Activated T-cell treated with anti-CD3 and anti-CD28 coated beads, Interleukin-2, amount 50 U/mL, for 72 hours (primary cell): ENCODE measurements around the gene B3GNT3. TPM values are rescaled to one million over a fixed set of nuclear protein-coding genes. Genes with fewer than 3 reads are reported as not detected.

ENCODE experiments used
- ATAC-seq, 2 donors: fragments of 150-1000 bp; cut with Tn5 transposase; replicated peaks in 1 of 2; 2 replicates each; pipeline ENCODE4 v1.10.0; 2021; ENCODE audit warnings: moderate library complexity in 2 of 2, mild to moderate bottlenecking in 1 of 2
- DNase-seq, 2 donors: peaks; one replicate each; pipeline ENCODE4 v3.0.0; 2021 to 2022; ENCODE audit warnings: mixed read lengths in 1 of 2
- H3K27ac Mint-ChIP-seq: one replicate; pipeline ENCODE4 v1.8.0; 2022; ENCODE audit warnings: mild to moderate bottlenecking, moderate library complexity, mixed read lengths
- H3K27me3 Mint-ChIP-seq: one replicate; pipeline ENCODE4 v1.8.0; 2022; ENCODE audit warnings: low read depth, mixed read lengths
- H3K36me3 Mint-ChIP-seq, 2 donors: one replicate each; pipeline ENCODE4 v1.8.0; 2022; ENCODE audit warnings: mixed read lengths in 2 of 2, mild to moderate bottlenecking in 1 of 2; ENCODE audit not compliant: insufficient read depth in 2 of 2
- H3K4me1 Mint-ChIP-seq: one replicate; pipeline ENCODE4 v1.8.0; 2022; ENCODE audit warnings: low read depth, mixed read lengths
- H3K4me3 Mint-ChIP-seq, 2 donors: one replicate each; pipeline ENCODE4 v1.8.0; 2022; ENCODE audit warnings: mild to moderate bottlenecking in 2 of 2, mixed read lengths in 2 of 2, moderate library complexity in 2 of 2
- H3K9me3 Mint-ChIP-seq, 2 donors: one replicate each; pipeline ENCODE4 v1.8.0; 2022; ENCODE audit warnings: mixed read lengths in 2 of 2
- total RNA-seq, 2 donors: library from RNA; stranded (reverse); gene quantifications; one replicate each; pipeline ENCODE4 v1.2.3, GENCODE V29; 2022

Gene B3GNT3, protein sequence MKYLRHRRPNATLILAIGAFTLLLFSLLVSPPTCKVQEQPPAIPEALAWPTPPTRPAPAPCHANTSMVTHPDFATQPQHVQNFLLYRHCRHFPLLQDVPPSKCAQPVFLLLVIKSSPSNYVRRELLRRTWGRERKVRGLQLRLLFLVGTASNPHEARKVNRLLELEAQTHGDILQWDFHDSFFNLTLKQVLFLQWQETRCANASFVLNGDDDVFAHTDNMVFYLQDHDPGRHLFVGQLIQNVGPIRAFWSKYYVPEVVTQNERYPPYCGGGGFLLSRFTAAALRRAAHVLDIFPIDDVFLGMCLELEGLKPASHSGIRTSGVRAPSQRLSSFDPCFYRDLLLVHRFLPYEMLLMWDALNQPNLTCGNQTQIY
- under 1 TPM in 1 of 2 donors, not detected in 1; 0.36 TPM for total RNA-seq

DNA sequence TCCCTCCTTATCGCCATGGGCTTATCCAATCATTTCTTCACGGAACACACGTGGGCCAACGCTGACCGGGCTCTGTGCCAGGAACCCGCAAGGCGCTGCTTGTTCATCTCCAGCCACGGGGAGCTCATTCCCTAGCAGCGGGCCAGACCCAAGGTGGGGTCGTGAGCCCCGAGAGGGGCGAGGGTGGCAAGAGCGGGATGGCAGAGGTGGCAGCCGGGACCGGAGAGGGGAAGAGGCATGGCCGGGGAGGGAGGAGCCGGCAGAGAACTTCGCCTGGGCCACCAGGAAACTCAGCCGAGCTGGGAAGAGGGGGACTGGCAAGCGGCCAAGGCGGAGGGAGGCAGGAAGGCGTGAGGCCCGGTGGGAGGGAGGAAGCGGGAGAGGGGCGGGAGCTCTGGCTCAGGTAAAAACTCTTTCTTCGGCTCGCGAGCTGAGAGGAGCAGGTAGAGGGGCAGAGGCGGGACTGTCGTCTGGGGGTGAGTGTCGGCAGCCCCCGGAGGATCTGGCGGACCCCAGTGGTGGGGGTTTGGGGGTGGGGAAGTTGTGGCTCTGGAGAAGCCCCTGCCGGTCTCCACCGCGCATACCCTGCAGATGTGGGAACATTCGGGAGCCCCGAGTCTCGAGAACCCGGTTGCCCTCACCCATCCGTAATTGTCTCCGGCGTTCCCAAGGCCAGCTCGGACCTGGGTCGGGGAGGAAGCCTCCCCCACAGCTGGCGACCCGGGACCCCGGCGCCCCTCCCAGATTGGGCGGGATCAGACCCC is at the start of gene B3GNT3:
Gene B3GNT3 (plus strand): TSS at position 408 of the 764 bp plus-strand sequence. CDS start 12,670 bp downstream, outside the sequence.
- Mint-ChIP-seq H3K4me1 (peaks cover 66% of the 10 kb centered on the region), H3K36me3 (no peaks in the 10 kb centered on the region), H3K9me3 (no peaks in the 10 kb centered on the region), H3K27me3 (peaks cover 6% of the 10 kb centered on the region), H3K27ac (no peak within 1 kb of the TSS), H3K4me3 (peak within 1 kb of the TSS; percentile 78 to 80)
- DNase-seq (peak in 1 of 2 donors; percentile 34), ATAC-seq (no peak)

GRCh38 chr19:17747205-17748098 is 47.5 kb upstream of the B3GNT3 start:
- peak overlapping the region; percentile 65 for H3K27ac Mint-ChIP-seq
- H3K4me1 Mint-ChIP-seq: peaks cover 55% of the 10 kb centered on the region
- H3K4me3 Mint-ChIP-seq: peak overlapping the region; percentile 97 to 99
- ATAC-seq (peak; percentile 88 to 92), DNase-seq (peak; percentile 97 to 98)
- peaks cover 3 to 4% of the 10 kb centered on the region in 2 donors for H3K36me3 Mint-ChIP-seq
- H3K27me3 Mint-ChIP-seq: no peaks in the 10 kb centered on the region
- no peaks in the 10 kb centered on the region for H3K9me3 Mint-ChIP-seq

DNA sequence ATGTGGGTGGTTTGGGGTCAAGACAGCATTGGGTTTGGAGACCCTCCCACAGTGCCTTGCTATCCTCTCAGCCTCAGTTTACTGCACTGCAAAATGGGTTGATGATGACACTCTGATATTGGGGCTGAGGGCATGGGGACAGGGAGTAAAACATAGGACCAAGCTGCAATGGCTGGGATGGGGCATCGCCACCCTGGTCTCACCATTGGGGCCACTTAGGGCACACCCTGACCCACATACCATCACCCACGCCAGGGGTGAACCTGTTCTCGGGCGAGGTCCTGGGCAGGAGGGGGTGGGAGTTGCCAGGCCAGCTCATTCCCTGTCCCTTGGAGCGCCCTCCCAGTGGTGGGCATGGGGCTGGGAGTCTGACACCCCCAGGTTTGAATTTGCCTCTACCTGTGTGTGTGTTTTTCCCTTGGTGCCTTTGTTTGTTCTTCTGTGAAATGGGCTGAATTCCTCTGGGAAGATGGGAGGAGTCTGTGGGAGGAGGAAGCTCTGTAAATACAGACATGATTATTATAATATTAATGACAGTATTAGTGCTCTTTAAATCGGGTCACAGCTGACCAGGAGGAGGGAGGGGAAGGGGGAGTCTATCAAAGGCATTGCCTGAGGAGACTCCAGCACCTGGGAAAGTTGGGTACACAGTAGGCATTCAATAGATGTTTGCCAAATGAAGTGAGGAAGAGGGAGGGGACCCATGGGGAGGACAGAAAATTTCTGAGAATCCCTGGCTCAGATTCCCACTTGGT is 45.9 kb upstream of the B3GNT3 start:
- peaks cover 3 to 8% of the 10 kb centered on the region in 2 donors for H3K36me3 Mint-ChIP-seq
- DNase-seq (no peak), ATAC-seq (no peak)
- H3K27me3 Mint-ChIP-seq: no peaks in the 10 kb centered on the region
- peak overlapping the region; percentile 97 to 99 for H3K4me3 Mint-ChIP-seq
- no peaks in the 10 kb centered on the region for H3K9me3 Mint-ChIP-seq
- peak overlapping the region; percentile 79 for H3K27ac Mint-ChIP-seq
- peaks cover 57% of the 10 kb centered on the region for H3K4me1 Mint-ChIP-seq

- DNase-seq (peak; percentile 38 to 47), ATAC-seq (no peak)
- H3K4me3 Mint-ChIP-seq: peak overlapping the region; percentile 97 to 99
- no peaks in the 10 kb centered on the region for H3K27me3 Mint-ChIP-seq
- no peaks in the 10 kb centered on the region for H3K9me3 Mint-ChIP-seq
- peaks cover 61% of the 10 kb centered on the region for H3K4me1 Mint-ChIP-seq
- peak overlapping the region; percentile 79 for H3K27ac Mint-ChIP-seq
- H3K36me3 Mint-ChIP-seq: peaks cover 3 to 8% of the 10 kb centered on the region in 2 donors
Measured at GRCh38 chr19:17749912-17750317, 45.0 kb upstream of the B3GNT3 start.

DNA sequence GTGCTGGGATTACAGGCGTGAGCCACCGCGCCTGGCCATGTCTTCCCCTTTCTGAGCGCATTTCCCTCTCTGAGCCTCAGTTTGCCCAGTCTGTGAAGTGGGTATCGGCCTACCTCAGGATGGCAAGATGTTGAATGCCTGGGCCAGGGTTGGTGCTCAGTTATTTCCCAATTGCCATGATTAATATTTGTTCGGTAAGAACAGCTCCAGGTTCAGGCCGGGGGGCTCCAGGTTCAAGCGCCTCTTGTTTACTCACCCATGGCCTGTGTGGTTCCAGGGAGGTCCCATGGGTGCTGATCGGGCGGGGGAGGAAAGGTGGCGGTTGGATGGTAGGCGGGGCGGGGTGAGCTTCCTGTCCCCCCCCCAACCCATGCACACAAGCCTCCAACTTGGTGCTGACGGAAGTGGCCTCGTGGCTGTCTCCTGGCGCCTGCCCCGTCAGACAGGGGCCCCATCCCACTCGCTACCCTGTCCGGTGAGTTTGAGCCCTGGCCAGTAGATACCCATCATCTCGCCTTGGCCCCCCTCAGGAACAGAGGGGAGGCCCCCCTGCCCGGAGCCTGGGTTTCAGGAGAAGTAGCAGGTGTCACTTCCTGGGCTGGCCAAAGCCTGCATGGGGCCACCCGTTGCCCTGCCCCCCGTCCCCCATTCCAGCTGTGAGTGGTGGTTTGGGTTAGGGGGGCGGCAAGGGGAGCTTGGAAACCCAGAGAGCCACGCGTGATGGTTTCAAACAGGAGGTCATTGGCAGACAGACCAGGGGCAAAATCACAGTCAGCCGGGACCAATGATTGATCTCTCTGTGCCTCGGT is 43.6 kb upstream of the B3GNT3 start, which contains the start of gene FCHO1:
Gene FCHO1 (plus strand): TSS at position 375 of the 809 bp plus-strand sequence. CDS start 3,688 bp downstream, outside the sequence.
- peak; percentile 88 to 92 for DNase-seq
- H3K27ac Mint-ChIP-seq: peak within 1 kb of the TSS; percentile 98
- peak within 1 kb of the TSS; percentile 97 to 99 for H3K4me3 Mint-ChIP-seq
- peaks cover 74% of the 10 kb centered on the region for H3K4me1 Mint-ChIP-seq
- H3K9me3 Mint-ChIP-seq: no peaks in the 10 kb centered on the region
- ATAC-seq: peak; percentile 74 to 80
- no peaks in the 10 kb centered on the region for H3K27me3 Mint-ChIP-seq
- H3K36me3 Mint-ChIP-seq: peaks cover 3 to 9% of the 10 kb centered on the region in 2 donors

- H3K9me3 Mint-ChIP-seq: no peaks in the 10 kb centered on the region
- ATAC-seq (peak in 1 of 2 donors; percentile 3), DNase-seq (no peak)
- peak overlapping the region; percentile 98 for H3K27ac Mint-ChIP-seq
- H3K4me1 Mint-ChIP-seq: peaks cover 72% of the 10 kb centered on the region
- peaks cover 4 to 9% of the 10 kb centered on the region in 2 donors for H3K36me3 Mint-ChIP-seq
- peak overlapping the region; percentile 97 to 99 for H3K4me3 Mint-ChIP-seq
- H3K27me3 Mint-ChIP-seq: no peaks in the 10 kb centered on the region
Measured at GRCh38 chr19:17751912-17752273, 43.0 kb upstream of the B3GNT3 start.

DNA sequence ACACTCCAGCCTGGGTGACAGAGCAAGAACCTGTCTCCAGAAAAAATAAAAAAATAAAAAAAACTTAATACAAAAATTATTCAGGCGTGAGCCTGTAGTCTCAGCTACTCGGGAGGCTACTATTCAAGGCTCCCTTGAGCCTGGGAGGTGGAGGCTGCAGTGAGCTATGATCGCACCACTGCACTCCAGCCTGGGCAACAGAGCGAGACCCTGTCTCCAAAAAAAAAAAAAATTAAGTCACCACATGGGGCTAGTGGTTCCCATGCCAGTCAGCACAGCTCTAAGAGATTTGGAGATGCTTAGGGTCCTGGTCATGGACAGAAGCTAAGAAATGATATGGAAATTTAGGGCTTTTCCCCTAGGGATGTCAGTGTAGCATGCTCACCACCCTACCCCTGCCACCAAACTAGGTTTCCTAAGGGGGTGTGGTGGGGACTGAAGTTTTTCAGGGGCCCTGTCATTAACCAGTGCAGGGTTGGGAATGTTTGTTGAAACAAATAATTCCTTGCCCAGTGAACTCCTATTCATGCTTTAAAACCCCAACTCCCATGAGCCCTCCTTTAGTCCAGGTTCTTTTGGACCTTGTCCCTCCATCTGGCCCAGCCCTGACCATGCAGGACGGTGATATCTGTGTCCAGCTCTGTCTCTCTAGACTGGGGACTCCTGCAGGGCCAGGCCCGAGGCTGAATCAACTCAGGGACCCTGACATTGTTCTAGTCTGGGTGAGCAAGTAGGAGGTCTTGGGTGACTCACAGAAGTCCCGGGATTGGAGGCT is 41.9 kb upstream of the B3GNT3 start:
- DNase-seq: no peak
- Mint-ChIP-seq H3K36me3 (peaks cover 5 to 12% of the 10 kb centered on the region in 2 donors), H3K27me3 (no peaks in the 10 kb centered on the region), H3K4me3 (no peak overlapping the region), H3K27ac (no peak overlapping the region), H3K4me1 (peaks cover 68% of the 10 kb centered on the region), H3K9me3 (no peaks in the 10 kb centered on the region)
- ATAC-seq: no peak

DNA sequence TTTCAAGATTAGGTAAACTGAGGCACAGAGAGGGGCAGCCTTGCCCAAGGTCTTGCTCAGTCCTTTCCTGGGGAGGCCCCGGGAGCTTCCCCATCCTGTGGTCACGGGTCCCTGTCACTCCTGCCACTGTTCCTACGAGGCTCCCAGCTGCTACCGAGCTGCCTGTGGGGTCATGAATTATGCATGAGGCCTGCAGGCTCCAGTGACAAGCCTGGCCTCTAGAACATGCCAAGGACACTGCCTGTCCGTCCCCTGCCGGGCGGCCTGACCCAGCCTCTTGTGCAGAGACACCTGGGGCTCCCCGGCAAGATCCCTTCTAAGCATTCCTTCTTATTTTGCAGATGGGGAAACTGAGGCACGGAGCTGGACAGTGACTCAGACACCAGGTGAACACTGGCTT is 41.0 kb upstream of the B3GNT3 start:
- H3K9me3 Mint-ChIP-seq: no peaks in the 10 kb centered on the region
- ATAC-seq (no peak), DNase-seq (no peak)
- H3K27ac Mint-ChIP-seq: no peak overlapping the region
- no peak overlapping the region for H3K4me3 Mint-ChIP-seq
- H3K27me3 Mint-ChIP-seq: no peaks in the 10 kb centered on the region
- peaks cover 64% of the 10 kb centered on the region for H3K4me1 Mint-ChIP-seq
- H3K36me3 Mint-ChIP-seq: peaks cover 5 to 15% of the 10 kb centered on the region in 2 donors

DNA sequence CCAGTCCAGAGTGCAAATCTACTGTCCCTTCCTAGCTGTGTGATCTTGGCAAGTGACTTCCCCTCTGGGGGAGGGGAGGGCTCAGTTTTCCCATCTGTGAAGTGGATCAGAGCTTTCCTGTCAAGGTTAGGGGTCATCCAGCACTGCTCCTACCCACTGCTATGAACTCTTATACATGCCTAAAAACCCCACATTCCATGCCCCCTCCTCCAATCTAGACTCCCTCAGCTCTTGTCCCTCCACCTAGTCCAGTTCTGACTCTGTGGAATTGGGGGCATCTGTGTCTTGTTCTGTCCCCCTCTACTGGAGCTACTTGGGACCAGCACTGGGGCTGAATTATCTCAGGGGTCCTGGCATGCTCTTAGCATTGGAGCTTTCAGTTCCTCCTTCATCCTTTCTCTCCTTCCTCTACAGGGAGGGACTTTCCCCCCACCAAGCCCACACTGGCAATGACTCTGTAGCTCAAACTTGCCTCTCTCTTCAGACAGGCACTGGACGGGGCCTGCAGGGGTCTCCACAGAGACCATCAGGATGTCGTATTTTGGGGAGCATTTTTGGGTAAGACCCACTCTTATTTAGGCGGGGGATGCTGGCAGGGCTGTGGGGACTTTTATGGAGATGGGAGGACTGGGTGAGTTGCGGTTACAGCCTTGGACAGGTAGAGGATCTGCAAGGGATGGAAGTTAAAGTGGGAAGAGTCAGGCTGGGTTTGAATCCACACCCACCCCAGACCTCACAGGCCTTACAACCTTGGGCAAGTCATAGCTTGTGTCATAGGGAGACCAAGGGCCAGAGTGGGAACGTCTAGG is 40.1 kb upstream of the B3GNT3 start:
- H3K4me1 Mint-ChIP-seq: peaks cover 55% of the 10 kb centered on the region
- peaks cover 5 to 17% of the 10 kb centered on the region in 2 donors for H3K36me3 Mint-ChIP-seq
- peak overlapping the region; percentile 54 for H3K27ac Mint-ChIP-seq
- DNase-seq (no peak), ATAC-seq (no peak)
- H3K4me3 Mint-ChIP-seq: peak overlapping the region; percentile 13 to 20
- H3K27me3 Mint-ChIP-seq: no peaks in the 10 kb centered on the region
- H3K9me3 Mint-ChIP-seq: no peaks in the 10 kb centered on the region

DNA sequence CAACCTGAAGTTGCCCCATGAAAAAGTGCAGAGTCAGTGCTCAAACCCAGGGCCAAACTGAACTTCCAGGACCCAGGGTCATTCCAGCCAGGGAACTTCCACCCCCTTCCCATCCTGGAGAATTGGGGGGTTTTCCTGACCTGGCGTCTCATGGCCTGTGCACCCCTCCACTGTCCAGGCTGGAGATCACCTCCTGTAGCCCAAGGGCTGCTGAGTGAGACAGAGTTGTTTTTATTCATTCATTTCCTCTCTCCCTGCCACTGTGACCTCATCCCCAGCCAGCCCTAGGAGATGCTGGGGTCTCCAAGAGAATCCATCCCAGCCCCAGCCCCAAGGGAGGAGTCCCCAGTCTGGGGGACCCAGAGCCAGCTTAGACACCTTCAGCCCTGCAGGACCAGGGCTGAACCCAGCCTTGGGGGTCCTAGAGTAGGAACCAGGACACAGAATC is 39.5 kb upstream of the B3GNT3 start:
- DNase-seq (no peak), ATAC-seq (no peak)
- H3K36me3 Mint-ChIP-seq: peaks cover 5 to 20% of the 10 kb centered on the region in 2 donors
- H3K4me1 Mint-ChIP-seq: peaks cover 53% of the 10 kb centered on the region
- H3K4me3 Mint-ChIP-seq: peak overlapping the region in 1 of 2 donors; percentile 6
- H3K27me3 Mint-ChIP-seq: no peaks in the 10 kb centered on the region
- no peaks in the 10 kb centered on the region for H3K9me3 Mint-ChIP-seq
- no peak overlapping the region for H3K27ac Mint-ChIP-seq
